MM.1S (cell line): ENCODE results near the gene CLDN20.
"Not testable (repeated sequence)": the region's sequence is repeated elsewhere in the genome, so short reads cannot be mapped to it uniquely, and the experiment has no call there.

Experiments
- EZH2 ChIP-seq: fragments of 300-600 bp; sonication (generic); optimal IDR thresholded peaks from 2 replicates; pipeline ENCODE3; 2017; ENCODE audit warnings: low read depth, mild to moderate bottlenecking, antibody characterized with exemption, low read length, mixed read lengths
- EZH2phosphoT487 ChIP-seq: fragments of 300-600 bp; sonication (generic); IDR thresholded peaks from 2 replicates; pipeline ENCODE4 v1.6.1; 2018; ENCODE audit warnings: antibody characterized with exemption, low read length
- TF ChIP-seq, protein P1 (sequence below): fragments of 300-600 bp; sonication (generic); IDR thresholded peaks from 2 replicates; pipeline ENCODE4 v1.5.1; 2016; ENCODE audit warnings: antibody characterized with exemption, low read length, mixed read lengths

DNA sequence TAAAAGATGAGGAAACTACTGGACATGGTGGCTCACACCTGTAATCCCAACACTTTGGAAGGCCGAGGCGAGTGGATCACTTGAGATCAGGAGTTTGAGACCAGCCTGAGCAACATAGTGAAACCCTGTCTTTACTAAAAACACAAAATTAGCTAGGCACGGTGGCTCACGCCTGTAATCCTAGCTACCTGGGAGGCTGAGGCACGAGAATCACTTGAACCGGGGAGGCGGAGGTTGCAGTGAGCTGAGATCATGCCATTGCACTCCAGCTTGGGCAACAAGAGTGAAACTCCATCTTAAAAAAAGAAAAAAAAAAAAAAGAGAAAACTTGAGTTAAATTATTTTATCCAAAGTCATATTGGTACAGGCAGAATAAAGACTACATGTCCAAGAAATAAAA, 49.1 kb downstream of the CLDN20 start:
- TF ChIP-seq, protein P1, sequence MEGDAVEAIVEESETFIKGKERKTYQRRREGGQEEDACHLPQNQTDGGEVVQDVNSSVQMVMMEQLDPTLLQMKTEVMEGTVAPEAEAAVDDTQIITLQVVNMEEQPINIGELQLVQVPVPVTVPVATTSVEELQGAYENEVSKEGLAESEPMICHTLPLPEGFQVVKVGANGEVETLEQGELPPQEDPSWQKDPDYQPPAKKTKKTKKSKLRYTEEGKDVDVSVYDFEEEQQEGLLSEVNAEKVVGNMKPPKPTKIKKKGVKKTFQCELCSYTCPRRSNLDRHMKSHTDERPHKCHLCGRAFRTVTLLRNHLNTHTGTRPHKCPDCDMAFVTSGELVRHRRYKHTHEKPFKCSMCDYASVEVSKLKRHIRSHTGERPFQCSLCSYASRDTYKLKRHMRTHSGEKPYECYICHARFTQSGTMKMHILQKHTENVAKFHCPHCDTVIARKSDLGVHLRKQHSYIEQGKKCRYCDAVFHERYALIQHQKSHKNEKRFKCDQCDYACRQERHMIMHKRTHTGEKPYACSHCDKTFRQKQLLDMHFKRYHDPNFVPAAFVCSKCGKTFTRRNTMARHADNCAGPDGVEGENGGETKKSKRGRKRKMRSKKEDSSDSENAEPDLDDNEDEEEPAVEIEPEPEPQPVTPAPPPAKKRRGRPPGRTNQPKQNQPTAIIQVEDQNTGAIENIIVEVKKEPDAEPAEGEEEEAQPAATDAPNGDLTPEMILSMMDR = not testable (repeated sequence)
- TF ChIP-seq EZH2, EZH2phosphoT487: not testable (repeated sequence)
